Measurements from ENCODE around the gene RHOBTB3.

- TF ChIP-seq CTCF (IDR thresholded peaks at IDR 0.05; ENCODE audit: insufficient read depth, low read length) (no peak), REST (IDR thresholded peaks at IDR 0.05; ENCODE audit: insufficient replicate concordance, low read depth) (no peak), POLR2AphosphoS5 (IDR thresholded peaks at IDR 0.05; ENCODE audit: low read depth) (no peak), GABPA (IDR thresholded peaks at IDR 0.05; ENCODE audit: low read depth) (no peak)
Measured at GRCh38 chr5:95684361-95684760, 46.8 kb upstream of the RHOBTB3 start.
